HG03039 (cell line): ENCODE results near the gene TPSD1.
"Not testable (repeated sequence)": the region's sequence is repeated elsewhere in the genome, so short reads cannot be mapped to it uniquely, and the experiment has no call there.

Source experiments
- ATAC-seq: cut with Tn5 transposase; IDR thresholded peaks from one replicate; pipeline ENCODE4 v1.9.1; 2021; ENCODE audit warnings: mild to moderate bottlenecking, moderate library complexity; ENCODE audit not compliant: unreplicated experiment

Gene TPSD1

DNA sequence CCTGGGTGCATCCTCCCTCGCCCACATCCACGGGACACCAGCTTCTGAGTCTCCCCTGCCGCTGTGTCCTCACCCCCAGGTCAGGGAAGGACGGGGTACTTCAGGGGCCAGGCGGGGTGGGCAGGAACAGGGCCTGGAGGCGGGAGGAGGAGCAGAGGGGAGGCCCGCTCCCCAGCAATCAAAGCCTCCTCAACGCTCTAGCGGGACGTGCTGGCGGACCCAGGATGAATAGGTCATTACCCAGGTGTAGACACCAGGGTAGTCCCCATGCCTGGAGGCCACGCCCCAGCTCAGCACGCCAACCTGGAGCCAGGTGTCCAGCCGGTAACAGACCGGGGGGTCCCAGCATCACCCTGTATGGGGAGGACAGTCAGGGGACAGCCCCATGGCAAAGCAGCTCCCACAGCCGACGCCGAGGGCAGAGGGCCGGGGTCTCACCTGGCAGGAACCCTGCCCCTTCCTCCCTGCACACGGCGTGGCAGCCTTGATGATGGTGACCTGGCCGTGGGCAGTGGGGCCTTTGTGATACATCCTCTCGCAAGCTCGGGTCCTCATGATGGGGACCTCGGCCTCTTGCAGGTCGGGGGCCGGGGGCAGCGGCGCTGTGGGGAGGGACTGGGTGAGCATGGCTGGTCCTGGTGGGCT lies 24.2 kb downstream of the TPSD1 start:
- ATAC-seq = no peak

DNA sequence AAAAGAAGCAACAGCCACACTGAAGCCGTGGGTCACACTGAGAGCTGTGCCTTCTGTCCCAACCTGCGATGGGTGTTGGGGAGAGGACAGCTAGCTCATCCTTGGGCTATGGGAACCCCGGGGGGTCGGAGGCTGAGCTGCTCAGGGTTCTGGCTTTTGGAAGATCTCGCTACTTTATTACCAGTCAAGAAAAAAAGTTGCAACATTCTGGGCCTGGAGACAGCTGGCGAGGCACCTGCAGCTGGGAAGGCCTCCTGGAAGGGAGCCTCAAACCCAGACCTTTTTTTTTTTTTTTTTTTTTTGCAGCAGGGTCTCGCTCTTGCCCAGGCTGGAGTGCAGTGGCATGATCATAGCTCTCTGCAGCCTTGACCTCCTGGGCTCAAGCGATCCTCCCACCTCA lies 24.9 kb downstream of the TPSD1 start:
- ATAC-seq = no peak

DNA sequence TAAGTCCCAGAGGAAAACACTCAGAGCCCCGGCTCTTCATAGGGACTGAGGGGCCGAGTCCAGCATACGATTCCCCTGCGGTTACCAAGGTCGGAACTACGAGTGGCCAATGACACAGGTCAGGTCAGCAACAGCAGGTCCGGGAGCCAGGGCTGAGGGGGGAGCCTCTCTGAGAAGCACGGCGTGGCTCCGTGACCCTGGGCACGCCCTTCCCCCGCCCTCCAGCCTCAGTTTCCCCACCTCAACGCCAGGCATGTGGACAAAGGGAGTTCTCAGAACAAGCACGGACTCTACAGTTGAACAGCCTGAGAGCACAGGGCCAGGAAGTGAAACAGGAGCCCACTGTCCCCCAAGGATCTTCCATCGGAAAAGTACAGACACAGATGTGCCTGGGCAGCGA lies 25.6 kb downstream of the TPSD1 start:
- ATAC-seq = no peak

DNA sequence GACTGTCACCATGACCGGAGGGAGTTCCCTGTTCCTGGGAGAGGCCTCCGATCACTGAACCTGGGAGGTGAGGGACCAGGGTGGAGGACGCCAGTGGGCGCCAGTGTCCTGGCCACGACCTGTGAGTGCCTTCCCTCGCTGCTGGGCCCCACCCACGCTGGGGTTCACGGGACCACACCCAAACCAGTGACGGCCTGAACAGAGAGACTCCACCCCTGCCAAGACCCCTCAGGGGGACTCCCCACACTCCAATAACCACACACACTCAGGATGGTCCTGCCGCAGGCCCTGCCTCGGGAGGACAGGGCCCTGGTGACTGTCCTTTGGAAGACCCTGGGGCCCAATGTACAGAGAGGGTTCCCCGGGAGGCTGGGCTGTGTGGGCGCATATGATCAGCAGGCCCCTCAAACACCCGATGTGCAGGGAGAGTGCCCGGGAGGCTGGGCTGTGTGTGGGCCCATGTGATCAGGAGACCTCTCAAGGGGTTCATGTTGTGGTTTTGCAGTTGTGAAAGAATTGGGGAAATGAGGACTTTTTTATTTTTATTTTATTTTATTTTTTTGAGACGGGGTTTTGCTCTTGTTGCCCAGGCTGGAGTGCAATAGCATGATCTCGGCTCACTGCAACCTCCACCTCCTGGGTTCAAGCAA lies 26.6 kb downstream of the TPSD1 start:
- no peak for ATAC-seq

DNA sequence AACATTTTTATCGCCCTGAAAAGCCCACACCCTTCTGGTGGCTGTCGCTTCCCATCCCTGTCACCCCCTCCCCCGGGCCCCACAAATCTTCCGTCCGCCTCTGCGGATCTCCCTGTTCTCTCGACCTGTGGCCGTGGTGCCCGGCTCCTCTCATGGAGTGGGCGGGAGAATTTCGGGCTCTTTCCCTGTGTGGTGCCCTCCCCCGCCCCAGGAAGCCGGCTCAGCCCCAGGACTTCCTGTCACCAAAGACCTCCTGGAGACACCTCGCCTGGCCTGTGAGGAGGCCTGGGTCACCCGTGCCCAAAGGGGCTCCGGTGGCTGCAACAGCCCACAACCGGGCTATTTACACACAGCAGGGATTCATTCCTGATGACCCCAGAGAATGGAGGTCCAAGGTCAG lies 27.4 kb downstream of the TPSD1 start:
- ATAC-seq = no peak

DNA sequence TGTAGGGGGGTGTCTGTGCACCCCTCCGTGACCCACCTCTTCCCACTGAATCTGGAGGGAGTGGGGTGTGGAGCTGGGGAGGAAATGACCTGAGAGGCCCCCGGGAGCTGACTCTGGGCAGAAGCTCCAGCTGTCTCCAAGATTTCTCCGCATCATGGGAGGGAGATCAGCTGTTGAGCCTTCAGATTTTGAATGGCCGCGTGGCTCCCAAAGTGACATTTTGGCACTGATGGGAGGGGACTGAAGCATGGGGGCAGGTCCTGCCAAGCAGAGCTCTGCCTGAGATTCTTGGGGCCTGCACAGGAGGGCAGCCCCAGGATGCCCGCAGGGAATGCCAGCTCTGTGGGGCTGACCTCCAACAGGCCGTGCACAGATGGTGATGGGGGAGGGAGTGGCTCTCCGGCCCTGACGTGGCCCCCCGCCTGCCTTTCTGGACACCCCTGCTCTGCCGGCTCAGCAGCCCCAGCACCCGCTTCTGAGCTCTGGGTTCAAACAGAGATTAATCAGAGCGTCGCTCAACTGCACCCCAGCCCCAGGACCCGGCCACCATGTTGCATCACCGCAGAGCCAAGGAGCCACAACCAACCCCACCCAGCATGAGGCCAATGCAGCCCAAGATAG lies 28.2 kb downstream of the TPSD1 start:
- no peak for ATAC-seq

DNA sequence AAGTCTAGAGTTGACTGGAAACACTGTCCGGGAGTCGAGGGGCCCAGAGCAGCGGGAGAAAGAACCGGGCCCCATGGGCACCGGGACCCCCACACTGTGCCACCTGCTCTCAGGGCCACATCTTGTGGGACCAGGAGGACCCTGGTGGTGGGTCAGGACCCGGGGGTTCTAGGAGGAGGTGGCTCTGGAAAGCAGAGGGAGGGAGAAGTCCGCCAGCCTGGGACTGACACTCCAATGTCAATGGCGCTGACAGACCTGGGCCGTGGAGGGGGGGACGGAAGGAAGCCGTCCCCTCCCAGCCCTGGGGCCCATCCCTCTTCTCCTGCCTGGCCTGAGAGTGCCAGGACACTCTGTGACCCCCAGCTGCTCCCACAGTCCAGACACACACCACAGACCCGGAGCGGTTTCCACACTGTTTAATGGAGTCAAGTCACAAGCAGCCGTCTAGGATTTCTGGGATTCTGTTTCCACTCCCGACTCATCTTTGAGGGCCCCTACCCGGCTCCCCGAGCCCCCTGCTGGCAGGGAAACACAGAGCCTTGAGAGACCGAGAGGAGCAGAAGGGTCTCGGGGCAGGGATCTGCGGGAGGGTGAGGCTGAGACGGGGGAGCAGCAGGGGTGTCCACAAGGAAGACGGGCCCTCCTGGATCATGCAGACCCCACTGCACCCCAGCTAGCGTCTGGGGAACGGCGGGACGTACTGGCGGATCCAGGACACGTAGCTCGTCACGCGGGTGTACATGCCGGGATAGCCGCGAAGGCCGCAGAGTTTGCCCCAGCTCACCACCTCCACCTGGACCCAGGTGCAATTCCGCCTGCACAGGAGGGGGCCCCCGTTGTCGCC lies 30.0 kb downstream of the TPSD1 start:
- ATAC-seq = no peak

DNA sequence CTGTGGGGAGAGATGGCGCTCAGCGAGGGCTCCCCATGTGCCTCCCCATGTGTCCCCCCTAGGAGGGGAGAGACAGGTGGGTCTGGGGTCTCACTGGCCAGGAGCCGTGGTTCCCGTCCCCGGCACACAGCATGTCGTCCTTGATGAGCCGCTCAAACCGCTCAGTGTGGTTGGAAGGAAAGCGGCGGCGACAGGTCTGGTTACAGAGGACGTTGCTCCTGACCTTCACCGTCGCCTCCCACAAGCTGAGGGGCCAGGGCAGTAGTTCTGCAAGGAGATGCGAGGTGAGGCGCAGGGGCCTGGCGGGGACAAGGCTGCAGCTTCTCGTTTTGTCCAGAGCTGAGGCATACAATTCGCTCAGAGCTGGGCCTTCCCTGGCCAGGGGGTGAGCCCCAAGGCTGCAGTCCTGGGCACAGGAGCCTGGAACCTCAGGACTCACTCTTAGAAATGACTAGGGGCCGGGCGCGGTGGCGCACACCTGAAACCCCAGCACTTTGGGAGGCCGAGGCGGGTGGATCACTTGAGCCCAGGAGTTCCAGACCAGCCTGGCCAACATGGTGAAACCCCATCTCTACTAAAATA lies 30.7 kb downstream of the TPSD1 start:
- no peak for ATAC-seq

DNA sequence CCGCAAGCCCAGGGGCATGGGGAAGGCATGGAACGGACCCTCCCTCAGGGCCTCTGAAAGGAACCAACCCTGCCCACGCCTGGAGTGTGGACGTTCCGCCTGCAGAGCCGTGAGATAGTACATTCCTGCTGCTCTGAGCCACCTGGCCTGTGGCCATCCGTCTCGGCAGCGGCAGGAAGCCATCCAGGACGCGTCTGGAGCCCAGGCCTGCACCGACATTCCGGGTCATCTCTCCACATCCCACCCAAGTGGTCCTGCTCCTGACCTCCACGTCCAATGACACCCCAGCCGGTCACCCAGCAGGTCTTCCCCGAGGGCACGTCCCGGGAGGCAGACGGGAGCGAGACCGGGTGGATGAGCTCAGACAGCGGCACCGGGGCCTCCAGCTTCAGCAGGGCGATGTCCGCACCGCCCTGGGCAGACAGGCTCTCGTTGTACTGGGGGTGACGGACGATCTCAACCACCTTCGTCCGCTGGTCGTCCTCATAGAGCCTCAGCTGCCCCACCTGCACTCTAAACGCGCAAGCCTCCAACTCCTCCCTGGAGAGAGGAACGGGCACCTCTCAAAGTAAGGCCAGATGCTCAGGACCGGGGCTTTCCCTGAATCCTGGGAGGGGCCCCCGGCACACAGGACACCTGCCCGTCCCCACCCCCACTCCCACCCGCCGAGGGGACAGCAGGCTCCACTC lies 32.3 kb downstream of the TPSD1 start:
- no peak for ATAC-seq

DNA sequence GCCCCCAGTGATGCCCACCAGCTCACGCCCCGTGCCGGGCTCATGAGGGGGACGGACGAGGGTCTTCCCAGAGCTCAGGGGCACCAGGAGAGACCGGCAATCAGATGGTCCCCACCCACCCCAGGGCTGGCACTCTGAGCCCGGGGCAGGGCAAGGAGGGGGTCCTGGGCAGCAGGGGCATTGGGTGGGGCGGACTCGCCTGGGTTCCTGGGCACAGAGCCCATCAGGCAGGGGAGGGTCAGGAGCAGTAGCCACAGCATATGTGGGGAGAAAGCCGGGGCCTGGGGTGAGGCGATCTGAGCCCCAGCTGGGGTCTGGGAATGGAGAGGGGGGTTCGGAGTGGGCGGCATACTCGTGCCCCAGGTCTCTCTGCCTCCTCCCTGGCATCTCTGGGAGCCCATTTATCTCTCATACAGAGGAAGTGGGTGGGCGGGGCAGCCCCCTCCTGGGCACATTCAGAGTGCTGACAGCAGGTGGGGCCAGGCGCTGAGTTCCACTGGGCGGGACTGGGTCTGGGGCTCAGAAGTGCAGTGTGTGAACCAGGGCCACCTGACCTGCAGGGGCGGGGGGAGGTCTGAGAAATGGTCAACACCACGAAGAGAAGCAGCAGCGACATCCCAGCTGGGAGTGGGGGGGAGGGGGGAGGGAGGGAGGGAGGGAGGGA lies 33.1 kb downstream of the TPSD1 start:
- ATAC-seq = no peak

DNA sequence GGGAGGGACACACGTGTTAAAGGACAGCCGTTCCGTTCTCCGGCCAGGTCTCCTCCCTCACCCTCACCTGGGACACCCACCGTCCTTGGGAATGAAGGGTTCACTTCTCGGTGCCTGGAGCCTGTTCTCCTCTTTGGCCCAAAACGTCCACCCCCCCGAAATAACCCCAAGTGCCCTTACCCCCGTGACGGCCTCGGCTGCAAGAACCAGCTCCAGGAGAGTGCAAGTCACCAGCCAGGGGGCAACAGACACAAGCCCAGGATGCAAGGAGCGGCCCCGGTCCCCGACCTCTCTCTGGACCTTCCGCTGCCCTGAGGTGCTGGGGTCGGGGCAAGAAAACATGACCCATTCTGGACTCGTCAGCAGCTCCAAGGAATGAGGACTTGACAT lies 33.6 kb downstream of the TPSD1 start:
- no peak for ATAC-seq

DNA sequence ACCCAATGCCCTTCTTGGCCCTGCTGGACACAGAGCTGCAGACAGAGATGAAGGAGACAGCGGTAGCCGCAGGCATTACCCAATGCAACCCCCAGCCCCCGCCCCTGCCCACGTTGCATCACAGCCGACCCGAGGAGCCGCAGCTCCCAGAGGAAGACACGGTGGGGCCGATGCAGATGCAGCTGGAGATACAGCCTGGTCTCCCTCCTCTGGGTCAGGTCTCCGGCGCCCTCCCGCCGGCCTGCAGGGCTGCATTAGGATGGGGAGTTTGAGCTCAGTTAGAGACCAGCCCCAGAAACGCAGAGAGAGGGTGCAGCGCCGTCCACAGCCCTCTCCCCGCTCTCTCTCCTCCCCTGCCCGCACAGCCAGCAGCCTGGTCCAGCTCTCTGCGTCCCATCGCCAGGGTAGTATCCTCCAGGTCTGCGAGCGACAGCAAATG lies 34.2 kb downstream of the TPSD1 start:
- ATAC-seq = no peak

DNA sequence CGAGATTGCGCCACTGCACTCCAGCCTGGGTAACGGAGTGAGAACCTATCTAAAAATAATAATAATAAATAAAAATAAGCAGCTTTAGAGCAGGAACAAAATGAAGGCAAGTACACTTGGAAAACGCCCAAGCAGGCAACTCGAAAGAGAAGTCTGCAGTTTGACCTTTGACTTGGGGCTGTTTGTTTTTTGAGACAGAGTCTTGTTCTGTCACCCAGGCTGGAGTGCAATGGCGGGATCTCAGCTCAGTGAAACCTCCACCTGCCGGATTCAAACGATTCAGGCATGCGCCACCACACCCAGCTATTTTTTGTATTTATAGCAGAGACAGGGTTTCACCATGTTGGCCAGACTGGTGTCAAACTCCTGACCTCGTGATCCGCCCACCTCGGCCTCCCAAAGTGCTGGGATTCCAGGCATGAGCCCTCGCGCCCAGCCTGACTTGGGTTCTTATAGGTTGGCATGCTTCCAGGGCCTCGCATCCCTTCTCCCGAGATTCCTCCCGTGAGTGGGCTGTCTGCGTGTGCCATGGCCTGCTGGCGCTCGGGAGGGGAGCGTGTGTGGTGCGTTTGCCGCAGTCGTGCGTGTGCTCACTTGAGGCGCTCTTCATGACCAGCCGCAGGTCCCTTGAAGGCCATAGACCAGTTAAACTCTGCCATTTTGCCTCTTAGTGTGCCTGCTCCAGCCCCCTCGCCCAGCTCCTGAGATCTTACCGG lies 35.1 kb downstream of the TPSD1 start:
- no peak for ATAC-seq

DNA sequence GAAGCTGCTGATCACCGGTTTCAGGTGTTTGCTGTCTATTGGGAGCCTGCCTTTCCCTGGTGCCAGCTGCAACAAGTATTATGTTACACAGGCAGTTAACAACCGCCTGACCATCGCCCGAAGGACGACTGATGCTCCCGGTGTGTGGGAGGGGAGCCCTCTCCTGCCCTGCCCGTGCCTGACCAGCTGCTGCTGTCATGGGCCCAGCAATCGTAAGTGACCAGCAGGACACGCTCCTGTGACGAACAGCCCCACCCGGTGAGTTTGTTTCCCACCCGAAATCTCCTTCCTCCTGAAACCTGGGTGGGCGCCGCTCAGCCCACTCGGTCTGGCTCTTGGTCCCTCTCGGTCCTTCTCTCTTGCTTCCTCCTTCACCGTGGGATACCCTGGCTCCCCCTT lies 35.7 kb downstream of the TPSD1 start:
- ATAC-seq = no peak

DNA sequence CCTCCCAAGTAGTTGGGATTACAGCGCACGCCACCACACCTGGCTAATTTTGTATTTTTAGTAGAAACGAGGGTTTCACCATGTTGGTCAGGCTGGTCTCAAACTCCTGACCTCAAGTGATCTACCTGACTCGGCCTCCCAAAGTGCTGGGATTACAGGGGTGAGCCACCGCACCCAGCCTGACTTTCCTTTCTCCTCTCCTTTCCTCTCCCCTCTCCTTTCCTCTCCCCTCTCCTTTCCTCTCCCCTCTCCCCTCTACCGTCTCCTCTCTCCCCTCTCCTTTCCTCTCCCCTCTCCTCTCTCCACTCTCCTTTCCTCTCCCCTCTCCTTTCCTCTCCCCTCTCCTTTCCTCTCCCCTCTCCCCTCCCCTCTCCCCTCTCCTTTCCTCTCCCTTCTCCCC lies 36.3 kb downstream of the TPSD1 start:
- ATAC-seq = not testable (repeated sequence)

DNA sequence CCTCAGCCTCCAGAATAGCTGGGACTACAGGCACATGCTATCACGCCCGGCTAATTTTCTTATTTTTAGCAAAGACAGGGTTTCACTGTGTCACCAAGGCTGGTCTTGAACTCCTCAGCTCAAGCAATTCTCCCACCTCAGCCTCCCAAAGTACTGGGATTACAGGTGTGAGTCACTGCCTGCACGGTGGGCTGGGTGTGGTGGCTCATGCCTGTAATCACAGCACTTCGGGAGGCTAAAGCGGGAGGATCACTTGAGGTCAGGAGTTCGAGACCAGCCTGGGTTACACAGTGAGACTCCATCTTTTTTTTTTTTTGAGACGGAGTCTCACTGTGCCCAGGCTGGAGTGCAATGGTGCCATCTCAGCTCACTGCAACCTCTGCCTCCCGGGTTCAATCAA lies 36.9 kb downstream of the TPSD1 start:
- not testable (repeated sequence) for ATAC-seq

DNA sequence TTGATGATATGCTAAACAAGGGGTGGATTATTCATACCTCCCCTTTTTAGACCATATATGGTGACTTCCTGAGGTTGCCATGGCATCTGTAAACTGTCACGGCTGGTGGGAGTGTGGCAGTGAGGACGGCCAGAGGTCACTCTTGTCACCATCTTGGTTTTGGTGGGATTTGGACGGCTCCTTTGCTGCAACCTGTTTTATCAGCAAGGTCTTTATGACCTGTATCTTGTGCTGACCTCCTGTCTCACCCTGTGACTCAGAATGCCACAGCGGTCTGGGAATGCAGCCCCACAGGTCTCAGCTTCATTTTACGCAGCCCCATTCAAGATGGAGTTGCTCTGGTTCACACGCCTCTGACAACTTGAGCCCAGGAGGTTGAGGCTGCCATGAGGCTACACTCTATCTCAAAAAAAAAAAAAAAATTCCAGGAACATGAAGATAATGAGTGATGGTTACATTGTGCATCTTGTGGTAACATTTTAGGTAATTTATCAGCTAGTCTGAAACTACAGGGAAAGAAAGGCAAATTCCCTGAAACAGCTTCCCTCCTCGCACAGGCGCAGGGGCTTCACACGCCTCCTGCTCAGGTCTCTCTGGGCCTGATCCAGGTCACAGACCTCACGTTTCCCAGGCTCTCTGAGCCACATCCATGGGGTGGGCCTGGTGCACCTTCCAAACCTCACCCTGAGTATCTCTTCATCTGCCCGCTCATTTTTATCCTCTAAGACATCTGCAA lies 38.2 kb downstream of the TPSD1 start:
- no peak for ATAC-seq

DNA sequence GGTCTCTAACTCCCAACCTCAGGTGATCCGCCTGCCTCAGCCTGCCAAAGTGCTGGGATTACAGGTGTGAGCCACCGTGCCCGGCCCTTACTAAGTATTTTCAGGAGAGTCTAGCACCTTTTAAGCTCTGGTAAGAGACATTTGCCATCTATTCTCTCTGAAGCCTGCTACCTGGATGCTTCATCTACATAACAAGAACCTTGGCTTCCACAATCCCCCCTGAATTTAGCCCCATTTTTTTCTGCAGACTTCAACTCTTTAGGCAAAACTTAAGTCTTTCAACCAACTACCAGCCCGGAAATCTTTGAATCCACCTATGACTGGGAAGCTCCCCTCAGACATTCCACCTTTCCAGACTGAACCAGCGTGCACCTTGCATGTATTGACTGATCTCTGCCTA lies 39.6 kb downstream of the TPSD1 start:
- ATAC-seq = no peak

DNA sequence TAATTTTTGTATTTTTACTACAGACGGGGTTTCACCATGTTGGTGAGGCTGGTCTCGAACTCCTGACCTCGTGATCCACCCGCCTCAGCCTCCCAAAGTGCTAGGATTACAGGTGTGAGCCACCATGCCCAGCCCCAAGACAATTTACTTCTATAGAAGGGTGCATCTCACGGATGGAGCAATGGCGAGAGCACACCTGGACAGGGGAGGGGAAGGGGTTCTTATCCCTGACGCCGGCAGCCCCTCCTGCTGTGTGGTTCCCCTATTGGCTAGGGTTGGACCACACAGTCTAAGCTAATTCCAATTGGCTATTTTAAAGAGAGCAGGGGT lies 40.8 kb downstream of the TPSD1 start:
- not testable (repeated sequence) for ATAC-seq
